Measurements from ENCODE around the gene OXT.

Gene OXT

GRCh38 chr20:3071610-3072529 is at the start of gene OXT:
TSS of gene OXT (plus strand) at chr20:3071620. CDS start at chr20:3071656, 36 bp downstream.
- no peak for DNase-seq (ENCODE audit: low read depth)

DNA sequence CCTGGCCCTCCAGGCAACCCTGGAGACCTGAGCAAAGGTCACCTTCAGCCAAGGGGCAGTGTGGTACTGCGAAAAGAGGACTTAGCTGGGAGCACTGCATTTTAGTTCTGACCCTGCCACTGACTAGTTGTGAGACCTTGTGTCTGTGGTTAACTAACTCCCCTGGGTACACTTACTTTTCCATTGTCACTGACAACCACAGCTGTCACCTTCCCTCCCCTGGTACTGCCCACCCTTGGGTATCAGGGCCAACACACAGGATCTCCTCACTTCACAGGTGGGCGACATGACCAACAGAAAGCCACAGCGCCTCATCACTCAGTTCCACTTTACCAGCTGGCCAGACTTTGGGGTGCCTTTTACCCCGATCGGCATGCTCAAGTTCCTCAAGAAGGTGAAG is 49.6 kb upstream of the OXT start:
- no peak for DNase-seq (ENCODE audit: low read depth)

DNA sequence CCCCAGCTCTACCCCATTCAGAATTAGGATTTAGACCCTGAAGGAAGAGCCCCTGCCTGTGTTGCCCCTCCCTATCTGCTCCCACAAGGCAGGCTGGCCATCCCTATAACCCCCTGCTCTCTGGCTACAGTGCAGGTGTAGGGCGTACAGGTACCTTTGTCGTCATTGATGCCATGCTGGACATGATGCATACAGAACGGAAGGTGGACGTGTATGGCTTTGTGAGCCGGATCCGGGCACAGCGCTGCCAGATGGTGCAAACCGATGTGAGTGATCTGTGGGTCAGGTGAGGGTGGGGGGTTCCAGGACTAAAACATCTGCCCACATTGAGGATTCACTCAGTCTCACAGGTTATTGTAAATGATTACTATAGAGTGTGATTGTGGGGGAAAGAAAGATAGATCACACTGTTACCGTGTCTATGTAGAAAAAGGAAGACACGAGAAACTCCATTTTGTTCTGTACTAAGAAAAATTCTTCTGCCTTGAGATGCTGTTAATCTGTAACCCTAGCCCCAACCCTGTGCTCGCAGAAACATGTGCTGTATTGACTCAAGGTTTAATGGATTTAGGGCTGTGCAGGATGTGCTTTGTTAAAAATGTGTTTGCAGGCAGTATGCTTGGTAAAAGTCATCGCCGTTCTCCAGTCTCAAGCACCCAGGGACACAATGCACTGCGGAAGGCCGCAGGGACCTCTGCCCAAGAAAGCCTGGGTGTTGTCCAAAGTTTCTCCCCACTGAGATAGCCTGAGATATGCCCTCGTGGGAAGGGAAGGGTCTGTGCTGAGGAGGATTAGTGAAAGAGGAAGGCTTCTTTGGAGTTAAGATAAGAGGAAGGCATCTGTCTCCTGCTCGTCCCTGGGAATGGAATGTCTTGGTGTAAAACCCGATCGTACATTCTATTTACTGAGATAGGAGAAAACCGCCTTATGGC is 48.6 kb upstream of the OXT start:
- DNase-seq (ENCODE audit: low read depth), result peak; percentile 42

GRCh38 chr20:3027987-3028386 is 43.4 kb upstream of the OXT start:
- no peak for DNase-seq (ENCODE audit: low read depth)

DNA sequence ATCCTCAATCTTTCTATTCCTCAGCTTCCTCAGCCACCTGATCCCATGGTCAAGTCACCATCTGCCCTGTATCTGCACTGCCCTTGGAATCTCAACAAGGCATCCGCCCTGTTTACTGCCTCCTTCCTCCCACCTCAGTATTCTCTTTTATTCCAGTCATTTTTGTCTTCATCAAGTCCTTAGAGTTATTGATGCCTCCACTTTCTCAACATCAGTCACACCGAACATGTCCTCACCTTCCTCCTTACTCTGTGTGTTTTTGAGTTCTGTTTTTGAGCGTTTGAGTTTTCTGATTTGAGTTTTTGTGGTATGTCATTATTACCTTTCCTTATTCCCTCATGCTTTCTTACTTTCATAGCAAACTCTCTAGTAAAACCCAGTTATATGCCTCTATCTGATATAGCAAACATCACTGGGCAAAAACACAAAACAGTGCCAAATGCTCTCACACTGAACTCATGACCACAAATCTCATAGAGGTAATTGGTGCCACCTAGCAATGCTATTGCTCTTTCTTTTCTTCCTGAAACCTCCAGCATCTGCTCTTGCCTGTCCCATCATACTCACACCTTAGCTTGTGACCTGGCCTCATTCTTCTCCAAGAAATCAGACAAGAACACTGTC is 39.8 kb upstream of the OXT start:
- DNase-seq (ENCODE audit: low read depth), result no peak

DNA sequence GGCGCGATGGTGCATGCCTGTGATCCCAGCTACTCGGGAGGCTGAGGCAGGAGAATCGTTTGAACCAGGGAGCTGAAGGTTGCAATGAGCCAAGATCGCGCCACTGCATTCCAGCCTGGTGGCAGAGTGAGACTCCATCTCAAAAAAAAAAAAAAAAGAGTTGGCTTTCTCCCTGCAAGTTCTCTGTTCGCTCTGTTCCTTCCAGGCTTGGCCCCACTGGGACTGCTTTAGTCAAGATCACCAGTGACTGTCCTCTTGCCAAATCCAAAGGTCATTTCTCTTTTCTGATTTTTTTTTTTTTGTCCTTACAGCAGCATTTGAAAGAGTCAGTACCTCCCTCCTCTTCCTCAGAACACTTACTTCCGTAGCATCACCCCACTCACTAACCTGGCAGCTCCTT is 38.8 kb upstream of the OXT start:
- no peak for DNase-seq (ENCODE audit: low read depth)

- DNase-seq (ENCODE audit: low read depth), result no peak
Measured at GRCh38 chr20:3037654-3038053, 33.8 kb upstream of the OXT start.

- no peak for DNase-seq (ENCODE audit: low read depth)
Measured at GRCh38 chr20:3038454-3038853, 33.0 kb upstream of the OXT start.

- DNase-seq (ENCODE audit: low read depth), result no peak
Measured at GRCh38 chr20:3039426-3039825, 32.0 kb upstream of the OXT start.

GRCh38 chr20:3040086-3040485 is 31.3 kb upstream of the OXT start:
- DNase-seq (ENCODE audit: low read depth), result no peak

- no peak for DNase-seq (ENCODE audit: low read depth)
Measured at GRCh38 chr20:3041854-3042409, 29.5 kb upstream of the OXT start.

DNA sequence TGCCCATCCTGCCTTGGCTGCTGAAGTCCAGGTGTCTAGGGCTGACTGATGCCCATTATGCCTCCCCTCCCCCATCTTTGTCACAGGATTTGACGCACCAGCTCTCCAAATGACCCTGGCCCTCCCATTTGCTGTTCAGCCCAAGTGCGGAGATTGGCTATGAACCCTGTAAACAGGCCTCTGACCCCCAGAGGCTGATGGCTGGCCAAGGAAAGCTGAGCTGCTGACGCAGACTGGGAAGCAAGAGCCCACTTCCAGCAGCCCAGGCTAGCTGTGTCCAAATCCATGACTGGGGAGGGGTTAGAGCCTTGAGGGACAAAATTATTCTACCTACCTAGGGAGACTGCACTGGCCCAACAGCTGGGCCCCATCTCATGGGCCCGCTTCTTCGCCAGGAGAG is 28.8 kb upstream of the OXT start:
- no peak for DNase-seq (ENCODE audit: low read depth)

DNA sequence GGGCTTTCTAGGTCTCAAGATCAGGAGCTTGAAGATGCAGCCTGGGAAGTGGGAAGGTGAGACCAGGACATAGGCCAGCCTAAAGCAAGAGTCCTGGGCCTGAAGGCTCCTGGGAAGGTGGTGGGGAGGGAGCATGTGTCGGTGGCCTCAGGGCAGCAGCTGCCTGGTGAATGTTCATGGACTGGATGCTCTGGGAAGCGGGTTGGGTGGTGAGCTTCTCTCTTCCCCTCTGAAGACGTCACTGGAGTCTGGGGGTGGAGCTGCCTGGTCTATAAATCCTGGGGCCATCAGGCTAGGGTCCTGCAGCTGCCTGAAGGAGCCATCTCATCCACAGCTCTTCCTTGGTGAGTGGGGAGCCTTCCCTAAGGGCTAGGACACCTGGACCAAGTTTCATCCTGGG is 28.1 kb upstream of the OXT start, which contains the start of gene GNRH2:
Gene GNRH2 (plus strand): TSS at position 301 of the 400 bp plus-strand sequence. CDS start 793 bp downstream, outside the sequence.
- DNase-seq (ENCODE audit: low read depth), result no peak

DNA sequence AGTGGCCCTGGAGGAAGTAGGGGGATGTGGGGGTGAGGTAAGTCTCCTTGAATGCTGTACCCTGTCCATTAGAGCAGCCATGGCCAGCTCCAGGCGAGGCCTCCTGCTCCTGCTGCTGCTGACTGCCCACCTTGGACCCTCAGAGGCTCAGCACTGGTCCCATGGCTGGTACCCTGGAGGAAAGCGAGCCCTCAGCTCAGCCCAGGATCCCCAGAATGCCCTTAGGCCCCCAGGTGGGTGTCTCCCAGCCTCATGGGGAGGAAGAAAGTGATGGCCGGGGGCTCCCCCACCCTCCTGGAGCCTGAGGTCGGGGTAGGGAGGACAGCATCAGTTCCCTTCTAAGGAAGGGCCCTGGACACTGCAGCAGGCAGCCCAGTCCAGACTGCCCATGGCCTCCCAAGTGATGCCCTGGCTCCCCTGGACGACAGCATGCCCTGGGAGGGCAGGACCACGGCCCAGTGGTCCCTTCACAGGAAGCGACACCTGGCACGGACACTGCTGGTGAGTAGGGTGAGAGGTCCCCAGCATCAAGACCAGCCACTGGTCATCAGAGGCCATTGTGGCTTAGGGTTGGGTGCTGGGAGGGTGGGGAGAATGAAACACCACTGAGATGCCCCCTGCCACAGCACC is 27.0 kb upstream of the OXT start:
- DNase-seq (ENCODE audit: low read depth), result no peak

GRCh38 chr20:3045042-3045815 is 26.2 kb upstream of the OXT start:
- DNase-seq (ENCODE audit: low read depth), result no peak

DNA sequence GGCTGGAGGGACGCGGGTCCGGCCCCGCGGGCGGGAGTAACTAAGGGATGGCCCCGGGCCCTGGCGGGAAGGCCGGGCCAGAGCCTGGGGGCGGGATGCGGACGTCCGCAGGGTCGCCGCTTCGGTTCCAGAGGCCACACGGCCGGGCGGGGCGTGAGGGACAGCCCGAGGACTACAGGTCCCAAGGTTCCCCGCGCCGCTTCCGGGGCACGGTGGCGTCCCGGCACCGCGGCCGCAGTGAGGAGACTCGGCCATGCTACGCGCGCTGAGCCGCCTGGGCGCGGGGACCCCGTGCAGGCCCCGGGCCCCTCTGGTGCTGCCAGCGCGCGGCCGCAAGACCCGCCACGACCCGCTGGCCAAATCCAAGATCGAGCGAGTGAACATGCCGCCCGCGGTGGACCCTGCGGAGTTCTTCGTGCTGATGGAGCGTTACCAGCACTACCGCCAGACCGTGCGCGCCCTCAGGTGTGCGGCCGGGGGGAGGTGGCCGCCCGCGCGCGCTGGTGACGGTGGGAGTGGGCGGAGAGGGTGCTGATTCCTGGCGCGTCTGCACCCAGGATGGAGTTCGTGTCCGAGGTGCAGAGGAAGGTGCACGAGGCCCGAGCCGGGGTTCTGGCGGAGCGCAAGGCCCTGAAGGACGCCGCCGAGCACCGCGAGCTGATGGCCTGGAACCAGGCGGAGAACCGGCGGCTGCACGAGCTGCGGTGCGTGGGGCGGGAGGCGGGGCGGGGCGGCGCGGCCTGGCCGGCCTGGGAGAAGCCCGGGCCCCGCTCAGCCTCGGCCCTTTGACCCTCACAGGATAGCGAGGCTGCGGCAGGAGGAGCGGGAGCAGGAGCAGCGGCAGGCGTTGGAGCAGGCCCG is 25.4 kb upstream of the OXT start, which contains the start of gene MRPS26:
Gene MRPS26 (plus strand): TSS at position 237 of the 861 bp plus-strand sequence. CDS start 17 bp downstream, at position 254.
- peak; percentile 79 for DNase-seq (ENCODE audit: low read depth)

DNA sequence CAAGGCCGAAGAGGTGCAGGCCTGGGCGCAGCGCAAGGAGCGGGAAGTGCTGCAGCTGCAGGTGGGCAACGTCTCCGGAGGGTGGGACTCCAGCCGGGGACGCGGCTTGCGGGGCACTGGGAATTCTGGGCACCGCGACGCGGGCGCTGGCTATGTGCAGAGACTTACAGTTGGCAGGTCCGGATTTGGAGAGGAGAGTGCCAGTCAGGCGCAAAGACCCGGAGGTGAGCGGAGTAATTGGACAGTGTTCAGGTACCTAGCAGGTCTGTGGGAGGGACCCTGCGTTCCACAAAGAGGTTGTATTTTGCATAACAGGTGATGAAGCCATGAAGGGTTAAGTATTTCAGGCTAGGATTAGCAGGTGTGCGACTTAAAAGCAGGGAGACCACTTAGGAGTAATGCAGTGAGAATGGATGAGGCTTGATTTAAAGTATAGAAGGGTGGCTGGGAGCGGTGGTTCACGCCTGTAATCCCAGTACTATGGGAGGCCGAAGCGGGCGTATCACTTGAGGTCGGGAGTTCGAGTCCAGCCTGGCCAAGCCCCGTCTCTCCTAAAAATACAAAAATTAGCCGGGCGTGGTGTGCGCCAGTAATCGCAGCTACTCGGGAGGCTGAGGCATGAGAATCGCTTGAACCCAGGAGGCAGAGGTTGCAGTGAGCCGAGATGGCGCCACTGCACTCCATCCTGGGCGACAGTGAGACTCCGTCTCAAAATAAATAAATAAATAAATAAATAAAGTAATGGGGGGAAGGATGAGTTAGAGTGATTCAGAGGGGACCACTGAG is 24.6 kb upstream of the OXT start:
- DNase-seq (ENCODE audit: low read depth), result no peak
